Endodermal cell (in vitro differentiated cells): ENCODE data around the gene MACROD1. TPM values are rescaled to one million over a fixed set of nuclear protein-coding genes. Genes with fewer than 3 reads are reported as not detected.

Source experiments
- DNase-seq: peaks from one replicate; pipeline ENCODE4 v3.0.0-alpha.2; 2017
- H3K27ac ChIP-seq: 2 replicates; pipeline ENCODE4 v1.5.1; 2013; ENCODE audit warnings: mild to moderate bottlenecking, low read depth, low read length, moderate library complexity
- H3K27me3 ChIP-seq: 2 replicates; pipeline ENCODE4 v1.6.1; 2013; ENCODE audit warnings: mild to moderate bottlenecking, low read length, moderate library complexity; ENCODE audit not compliant: insufficient read depth, control insufficient read depth, poor library complexity, severe bottlenecking
- H3K36me3 ChIP-seq: 2 replicates; pipeline ENCODE4 v1.7.0; 2013; ENCODE audit warnings: mild to moderate bottlenecking, low read length, moderate library complexity; ENCODE audit not compliant: control insufficient read depth, insufficient read depth
- H3K4me1 ChIP-seq: one replicate; pipeline ENCODE4 v1.7.0; 2013; ENCODE audit warnings: low read length; ENCODE audit not compliant: control insufficient read depth, insufficient read depth
- H3K4me3 ChIP-seq: 2 replicates; pipeline ENCODE4 v1.5.1; 2013; ENCODE audit warnings: mild to moderate bottlenecking, low read length, moderate library complexity
- H3K9ac ChIP-seq: 2 replicates; pipeline ENCODE4 v1.6.1; 2013; ENCODE audit warnings: mild to moderate bottlenecking, low read length, moderate library complexity; ENCODE audit not compliant: poor library complexity, severe bottlenecking; ENCODE audit errors: extremely low read depth
- H3K9me3 ChIP-seq: 2 replicates; pipeline ENCODE4 v1.6.1; 2013; ENCODE audit warnings: mild to moderate bottlenecking, low read length, moderate library complexity; ENCODE audit not compliant: control insufficient read depth
- H3K27ac Mint-ChIP-seq: 2 replicates; pipeline ENCODE4 v1.8.0; 2020; ENCODE audit warnings: mixed read lengths
- H3K27me3 Mint-ChIP-seq: 2 replicates; pipeline ENCODE4 v1.8.0; 2021; ENCODE audit warnings: mild to moderate bottlenecking, mixed read lengths; ENCODE audit not compliant: insufficient read depth
- H3K36me3 Mint-ChIP-seq: 2 replicates; pipeline ENCODE4 v1.8.0; 2020; ENCODE audit warnings: low read depth, mixed read lengths
- H3K4me1 Mint-ChIP-seq: 2 replicates; pipeline ENCODE4 v1.8.0; 2020; ENCODE audit warnings: mixed read lengths
- H3K4me3 Mint-ChIP-seq: 2 replicates; pipeline ENCODE4 v1.8.0; 2020; ENCODE audit warnings: mild to moderate bottlenecking, moderate library complexity, mixed read lengths
- H3K9me3 Mint-ChIP-seq: 2 replicates; pipeline ENCODE4 v1.8.0; 2020; ENCODE audit warnings: mild to moderate bottlenecking, mixed read lengths
- CTCF ChIP-seq: fragments of 200-600 bp; sonication (generic); conservative IDR thresholded peaks from 2 replicates; pipeline ENCODE4 v1.5.0; 2021; ENCODE audit warnings: antibody characterized with exemption, mild to moderate bottlenecking
- WGBS, 2 experiments: methylation state at CpG; one replicate each; pipeline versions ENCODE4 v1.1.5 to v1.1.7; 2013; ENCODE audit warnings: missing lambda C conversion rate in 2 of 2, mixed read lengths in 1 of 2; ENCODE audit not compliant: insufficient coverage in 1 of 2, insufficient read length in 1 of 2; 5-methylcytosine and 5-hydroxymethylcytosine counted together
- total RNA-seq, 2 donors: library from RNA; stranded (reverse); fragmentation: NEBNext Ultra II Directional in 1 of 2; extraction: Animal tissue kit (Norgen Biotek cat#: 25700) in 1 of 2; gene quantifications; 2 replicates in 1 of 2; 3 replicates in 1 of 2; pipeline ENCODE4 v1.2.1, GENCODE V29; 2021

Gene MACROD1
- total RNA-seq, 2 donors from 2014 or later = 23.0 to 41.9 TPM

- Mint-ChIP-seq H3K4me3 (no peak overlapping the region), H3K27ac (no peak overlapping the region), H3K4me1 (peaks cover 28% of the 10 kb centered on the region), H3K9me3 (no peaks in the 10 kb centered on the region), H3K36me3 (no peaks in the 10 kb centered on the region), H3K27me3 (peaks cover 2% of the 10 kb centered on the region)
- no peaks in the 10 kb centered on the region for H3K36me3 ChIP-seq
- H3K4me1 ChIP-seq = peaks cover 3% of the 10 kb centered on the region
- no peak for DNase-seq
- H3K27me3 ChIP-seq = no peaks in the 10 kb centered on the region
- 94 to 98% methylated on average over 3 of the region's 3 CpGs for WGBS, 2 experiments
- no peak overlapping the region for H3K27ac ChIP-seq
- no peak overlapping the region for H3K9ac ChIP-seq
- no peaks in the 10 kb centered on the region for H3K9me3 ChIP-seq
- no peak overlapping the region for H3K4me3 ChIP-seq
- no peak for TF ChIP-seq CTCF
Observed at GRCh38 chr11:64123679-64124078, 42.2 kb downstream of the MACROD1 start.

GRCh38 chr11:64122411-64123410 is 43.2 kb downstream of the MACROD1 start:
- Mint-ChIP-seq H3K27ac (no peak overlapping the region), H3K36me3 (no peaks in the 10 kb centered on the region), H3K27me3 (peaks cover 2% of the 10 kb centered on the region), H3K4me3 (no peak overlapping the region), H3K4me1 (peaks cover 21% of the 10 kb centered on the region), H3K9me3 (no peaks in the 10 kb centered on the region)
- DNase-seq = peak; percentile 67
- WGBS, 2 experiments = 87 to 89% methylated on average over 14 to 28 of the region's 28 CpGs
- TF ChIP-seq CTCF = no peak
- H3K4me3 ChIP-seq = no peak overlapping the region
- H3K9me3 ChIP-seq = no peaks in the 10 kb centered on the region
- H3K27ac ChIP-seq = no peak overlapping the region
- no peaks in the 10 kb centered on the region for H3K36me3 ChIP-seq
- H3K27me3 ChIP-seq = no peaks in the 10 kb centered on the region
- H3K4me1 ChIP-seq = peaks cover 3% of the 10 kb centered on the region
- H3K9ac ChIP-seq = no peak overlapping the region

GRCh38 chr11:64121663-64122410 is 44.1 kb downstream of the MACROD1 start:
- H3K27ac ChIP-seq = peak overlapping the region; percentile 24
- H3K9ac ChIP-seq = no peak overlapping the region
- H3K27me3 ChIP-seq = no peaks in the 10 kb centered on the region
- no peak for TF ChIP-seq CTCF
- H3K9me3 Mint-ChIP-seq = no peaks in the 10 kb centered on the region
- 56 to 76% methylated on average over 3 to 17 of the region's 19 CpGs for WGBS, 2 experiments
- no peak overlapping the region for H3K4me3 ChIP-seq
- DNase-seq = peak; percentile 64
- H3K27me3 Mint-ChIP-seq = peaks cover 2% of the 10 kb centered on the region
- no peak overlapping the region for H3K27ac Mint-ChIP-seq
- peaks cover 3% of the 10 kb centered on the region for H3K4me1 ChIP-seq
- no peaks in the 10 kb centered on the region for H3K9me3 ChIP-seq
- peaks cover 19% of the 10 kb centered on the region for H3K4me1 Mint-ChIP-seq
- no peaks in the 10 kb centered on the region for H3K36me3 Mint-ChIP-seq
- no peak overlapping the region for H3K4me3 Mint-ChIP-seq
- no peaks in the 10 kb centered on the region for H3K36me3 ChIP-seq
